ENCODE data around the gene AMFR.

The AMFR gene

GRCh38 chr16:56315955-56316354 lies 109.4 kb downstream of the AMFR start:
- H3K36me3 Mint-ChIP-seq, result no peaks in the 10 kb centered on the region
- H3K4me3 Mint-ChIP-seq, result no peak overlapping the region
- H3K27ac Mint-ChIP-seq, result no peak overlapping the region
- no peak for ATAC-seq
- H3K9me3 Mint-ChIP-seq, result no peaks in the 10 kb centered on the region
- peaks cover 20% of the 10 kb centered on the region for H3K27me3 Mint-ChIP-seq
- H3K4me1 Mint-ChIP-seq, result peaks cover 9% of the 10 kb centered on the region

DNA sequence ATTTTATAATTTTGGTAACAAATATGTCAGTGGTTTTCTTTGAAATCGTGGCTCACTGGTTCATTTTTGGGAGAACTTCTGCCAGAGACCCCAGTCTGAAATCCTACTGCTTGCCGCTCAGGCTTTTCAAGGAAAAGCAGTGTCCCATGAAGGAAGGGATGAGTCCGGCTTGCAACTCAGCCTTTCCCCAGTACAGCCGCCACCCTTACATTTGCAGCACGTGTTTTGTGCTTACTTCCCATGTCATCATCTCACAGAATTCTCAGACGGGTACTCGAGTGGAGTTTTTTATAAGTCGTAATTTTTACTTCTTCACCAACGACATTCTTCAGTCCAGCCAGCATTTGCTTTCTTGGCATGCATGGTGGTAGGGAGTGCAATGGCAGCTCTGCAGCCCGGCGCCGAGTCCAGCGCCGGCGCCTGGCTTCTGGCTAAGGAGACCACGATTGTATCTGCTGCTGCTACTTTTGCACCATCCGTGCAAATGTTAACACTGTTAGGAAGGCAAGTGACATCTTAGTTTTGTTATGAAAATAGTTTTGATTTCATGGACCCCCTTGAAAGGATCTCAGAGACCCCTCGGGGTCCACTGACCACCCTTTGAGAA lies 111.0 kb downstream of the AMFR start:
- no peak for ATAC-seq
- Mint-ChIP-seq H3K4me1 (peaks cover 4% of the 10 kb centered on the region), H3K27me3 (peaks cover 22% of the 10 kb centered on the region), H3K27ac (no peak overlapping the region), H3K4me3 (no peak overlapping the region), H3K36me3 (no peaks in the 10 kb centered on the region), H3K9me3 (peaks cover 3% of the 10 kb centered on the region)

GRCh38 chr16:56312556-56312955 lies 112.8 kb downstream of the AMFR start:
- peaks cover 36% of the 10 kb centered on the region for H3K27me3 Mint-ChIP-seq
- H3K27ac Mint-ChIP-seq, result no peak overlapping the region
- no peak overlapping the region for H3K4me3 Mint-ChIP-seq
- H3K36me3 Mint-ChIP-seq, result no peaks in the 10 kb centered on the region
- no peak for ATAC-seq
- peaks cover 3% of the 10 kb centered on the region for H3K9me3 Mint-ChIP-seq
- no peaks in the 10 kb centered on the region for H3K4me1 Mint-ChIP-seq

- peaks cover 36% of the 10 kb centered on the region for H3K27me3 Mint-ChIP-seq
- no peak for ATAC-seq
- H3K4me1 Mint-ChIP-seq, result no peaks in the 10 kb centered on the region
- no peak overlapping the region for H3K27ac Mint-ChIP-seq
- H3K36me3 Mint-ChIP-seq, result no peaks in the 10 kb centered on the region
- H3K9me3 Mint-ChIP-seq, result peaks cover 3% of the 10 kb centered on the region
- no peak overlapping the region for H3K4me3 Mint-ChIP-seq
Observed at GRCh38 chr16:56312028-56312300, 113.4 kb downstream of the AMFR start.
